GM12801 (cell line): ENCODE results near the gene MIS12.

Source experiments
- TF ChIP-seq, protein P1 (sequence below): IDR thresholded peaks from one replicate; pipeline ENCODE4 v1.5.1; 2011; ENCODE audit warnings: control low read depth; ENCODE audit not compliant: insufficient read length; ENCODE audit errors: extremely low read depth

Gene MIS12

DNA sequence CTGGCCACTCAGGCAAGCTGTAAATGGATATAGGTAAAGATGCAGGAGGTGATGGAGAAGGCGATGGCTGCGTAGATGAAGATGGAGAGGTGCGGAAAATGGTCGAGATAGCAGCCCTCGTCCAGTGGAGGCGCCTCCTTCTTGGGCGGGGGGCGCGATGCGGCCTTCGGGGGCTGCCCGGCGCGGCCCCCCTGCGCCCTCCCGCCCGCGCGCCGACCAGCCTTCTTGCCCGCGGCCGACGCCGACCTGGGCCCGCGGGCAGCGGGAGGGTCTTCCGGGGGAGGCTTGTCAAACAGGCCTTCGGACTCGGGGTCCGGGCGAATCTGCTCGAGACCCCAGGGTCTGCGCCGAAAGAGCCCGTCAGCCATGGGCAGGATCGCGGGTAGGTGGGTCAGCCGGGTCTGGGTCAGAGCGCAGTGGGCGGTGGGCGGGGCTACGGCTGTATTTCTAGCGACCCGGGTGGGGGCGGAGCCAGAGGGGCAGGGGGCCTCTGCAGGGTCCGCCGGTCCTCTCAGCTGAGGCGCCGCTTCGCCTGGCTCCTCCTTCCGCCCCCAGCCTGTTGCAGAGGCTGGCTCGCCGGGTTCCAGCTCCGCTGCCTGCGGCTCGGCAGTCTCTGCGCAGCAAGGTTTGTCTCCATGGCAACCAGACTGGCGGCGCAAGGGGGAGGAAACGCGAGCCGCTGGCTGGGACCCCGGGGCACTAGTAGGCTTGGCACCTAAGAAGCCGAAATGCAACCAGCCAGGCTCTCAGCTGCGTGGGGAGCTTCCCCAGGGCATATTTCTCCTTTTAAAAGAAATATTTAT lies 14.4 kb downstream of the MIS12 start:
- TF ChIP-seq, protein P1, sequence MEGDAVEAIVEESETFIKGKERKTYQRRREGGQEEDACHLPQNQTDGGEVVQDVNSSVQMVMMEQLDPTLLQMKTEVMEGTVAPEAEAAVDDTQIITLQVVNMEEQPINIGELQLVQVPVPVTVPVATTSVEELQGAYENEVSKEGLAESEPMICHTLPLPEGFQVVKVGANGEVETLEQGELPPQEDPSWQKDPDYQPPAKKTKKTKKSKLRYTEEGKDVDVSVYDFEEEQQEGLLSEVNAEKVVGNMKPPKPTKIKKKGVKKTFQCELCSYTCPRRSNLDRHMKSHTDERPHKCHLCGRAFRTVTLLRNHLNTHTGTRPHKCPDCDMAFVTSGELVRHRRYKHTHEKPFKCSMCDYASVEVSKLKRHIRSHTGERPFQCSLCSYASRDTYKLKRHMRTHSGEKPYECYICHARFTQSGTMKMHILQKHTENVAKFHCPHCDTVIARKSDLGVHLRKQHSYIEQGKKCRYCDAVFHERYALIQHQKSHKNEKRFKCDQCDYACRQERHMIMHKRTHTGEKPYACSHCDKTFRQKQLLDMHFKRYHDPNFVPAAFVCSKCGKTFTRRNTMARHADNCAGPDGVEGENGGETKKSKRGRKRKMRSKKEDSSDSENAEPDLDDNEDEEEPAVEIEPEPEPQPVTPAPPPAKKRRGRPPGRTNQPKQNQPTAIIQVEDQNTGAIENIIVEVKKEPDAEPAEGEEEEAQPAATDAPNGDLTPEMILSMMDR, result no peak

DNA sequence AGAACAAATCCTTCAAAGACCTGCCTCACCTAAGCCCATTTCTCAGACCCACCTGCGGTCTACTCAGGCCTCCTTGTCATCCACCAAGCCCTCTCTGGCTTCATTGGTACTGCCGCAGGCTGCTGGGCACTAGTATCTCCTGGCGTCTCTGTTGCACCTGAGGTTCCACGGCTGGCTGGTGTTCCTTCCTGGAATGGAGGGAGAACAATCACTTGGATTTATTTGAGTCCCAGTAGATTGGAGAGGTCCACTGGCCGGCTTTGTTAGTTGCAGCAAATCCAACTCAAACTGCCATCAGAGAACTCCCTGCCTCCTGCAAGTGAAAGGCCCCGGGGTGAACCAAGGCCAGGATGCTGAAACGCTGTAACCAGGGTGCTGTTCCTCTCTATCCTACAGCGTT lies 15.3 kb downstream of the MIS12 start:
- TF ChIP-seq, protein P1, result no peak

DNA sequence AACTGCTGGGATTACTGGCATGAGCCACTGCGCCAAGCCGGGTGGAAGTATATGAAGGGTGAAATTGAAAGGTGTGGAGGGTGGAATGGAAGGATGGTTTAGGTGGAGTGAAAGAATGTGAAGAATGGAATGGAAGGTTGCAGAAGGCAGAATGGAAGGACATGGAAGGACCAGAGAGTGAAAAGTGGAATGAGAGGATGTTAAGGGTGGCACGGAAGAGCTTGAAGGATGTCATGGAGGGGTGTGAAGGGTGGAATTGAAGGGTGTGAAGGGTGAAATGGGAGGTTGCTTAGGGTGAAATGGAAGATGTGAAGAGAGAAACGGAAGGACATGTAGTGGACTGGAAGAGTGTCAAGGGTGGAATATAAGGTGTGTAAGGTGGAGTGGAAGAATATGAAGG lies 16.2 kb downstream of the MIS12 start:
- TF ChIP-seq, protein P1, result no peak

DNA sequence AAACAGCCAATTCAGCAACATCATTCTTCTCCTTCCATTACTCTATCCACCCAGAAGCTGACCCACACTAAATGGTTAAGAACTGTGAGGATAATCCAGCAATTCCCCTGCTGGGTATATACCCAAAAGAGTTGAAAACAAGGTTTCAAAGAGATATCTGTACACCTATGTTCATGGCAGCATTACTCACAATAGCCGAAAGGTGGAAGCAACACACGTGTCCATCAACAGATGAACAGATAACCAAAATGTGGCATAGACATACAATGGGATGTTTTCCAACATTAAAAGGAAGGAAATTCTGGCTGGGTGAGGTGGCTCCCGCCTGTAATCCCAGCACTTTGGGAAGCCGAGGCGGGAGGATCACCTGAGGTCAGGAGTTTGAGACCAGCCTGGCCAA lies 19.9 kb downstream of the MIS12 start:
- TF ChIP-seq, protein P1, result no peak

DNA sequence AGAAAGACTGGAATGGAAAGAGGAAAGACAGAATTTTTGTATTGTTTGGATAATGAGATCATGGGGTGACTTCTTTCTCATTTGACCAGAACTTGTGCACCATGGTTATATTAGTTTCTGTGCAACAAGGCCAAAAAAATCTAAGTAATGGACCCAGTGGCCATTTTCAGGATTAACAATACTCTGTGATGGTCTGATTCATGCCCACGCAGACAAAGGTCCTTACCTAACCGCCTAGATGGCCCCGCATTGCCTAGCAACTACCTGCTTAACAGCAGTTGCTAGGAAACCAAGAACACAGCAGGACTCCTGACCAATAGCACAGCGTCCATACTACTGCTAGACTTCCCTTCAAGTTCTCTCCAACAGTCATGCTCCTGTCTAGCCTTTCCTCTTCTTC lies 22.4 kb downstream of the MIS12 start:
- TF ChIP-seq, protein P1, result no peak

DNA sequence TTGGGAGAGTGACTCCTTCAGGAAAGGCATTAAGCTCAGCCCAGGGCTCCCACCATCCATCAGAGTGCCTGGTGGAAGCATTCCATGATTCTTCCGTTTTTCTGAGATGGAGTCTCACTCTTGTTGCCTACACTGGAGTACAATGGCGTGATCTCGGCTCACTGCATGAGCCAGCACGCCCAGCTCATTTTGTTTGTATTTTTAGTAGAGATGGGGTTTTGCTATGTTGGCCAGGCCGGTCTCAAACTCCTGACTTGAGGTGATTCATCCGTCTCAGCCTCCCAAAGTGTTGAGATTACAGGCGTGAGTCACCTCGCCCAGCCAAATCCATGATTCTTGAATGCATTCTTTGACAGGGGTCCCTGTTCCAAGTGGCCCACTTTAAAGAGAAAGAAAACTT lies 23.1 kb downstream of the MIS12 start:
- TF ChIP-seq, protein P1, result no peak

DNA sequence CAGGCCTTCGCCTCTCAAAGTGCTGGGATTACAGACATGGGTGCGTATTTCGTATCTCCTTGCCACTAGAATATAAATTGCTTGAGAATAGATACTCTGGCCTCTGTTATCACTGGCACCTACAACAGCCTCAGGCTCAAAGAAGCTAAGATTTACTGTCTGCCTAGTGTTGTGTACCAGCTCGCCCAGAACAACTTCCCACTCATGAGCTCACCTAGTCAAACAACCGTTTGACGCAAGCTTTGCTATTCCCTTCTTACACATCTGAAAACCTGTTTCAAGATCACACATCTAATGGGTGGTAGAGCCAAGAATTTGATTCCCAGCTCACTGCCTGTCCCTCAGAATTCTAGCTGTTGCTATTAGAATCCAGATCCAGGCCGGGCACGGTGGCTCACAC lies 24.4 kb downstream of the MIS12 start:
- TF ChIP-seq, protein P1, result no peak
